Caco-2 (cell line): Measurements from ENCODE around the gene NR6A1. TPM values are rescaled to one million over a fixed set of nuclear protein-coding genes. Genes with fewer than 3 reads are reported as not detected.

Experiments
- BruUV-seq: library from RNA; stranded (reverse); fragments of 400-500 nt; replicated peaks from 2 replicates; lab custom pipeline; 2021; lab: Mats Ljungman, UMichigan
- CTCF ChIA-PET: fragments of 300-600 bp; sonication (Branson Sonifier 250); formaldehyde crosslinking; loops from one replicate; lab custom pipeline; 2022; ENCODE audit warnings: antibody characterized with exemption; lab: Charles Lee
- POLR2A ChIA-PET: fragments of 300-600 bp; sonication (Branson Sonifier 250); formaldehyde crosslinking; loops from one replicate; lab custom pipeline; 2022; ENCODE audit warnings: antibody characterized with exemption; lab: Charles Lee
- DNase-seq, 2 experiments: peaks; one replicate each; pipeline versions ENCODE4 v3.0.0 to v3.0.0-alpha.2; 2020 to 2022
- H3K27me3 ChIP-seq: replicated peaks from 2 replicates; pipeline ENCODE4 v1.6.0; 2011; ENCODE audit warnings: low read length; ENCODE audit not compliant: control insufficient read depth, insufficient read depth
- H3K36me3 ChIP-seq: 2 replicates; pipeline ENCODE4 v1.5.1; 2011; ENCODE audit warnings: low read length; ENCODE audit not compliant: control insufficient read depth, insufficient read depth
- H3K4me1 ChIP-seq: fragments of 250-450 bp; sonication (Bioruptor Pico); 2 replicates; pipeline ENCODE4 v1.5.1; 2020; ENCODE audit warnings: mild to moderate bottlenecking
- H3K4me3 ChIP-seq: 2 replicates; pipeline ENCODE4 v1.5.1; 2011; ENCODE audit warnings: low read depth, mild to moderate bottlenecking, control low read depth, low read length
- H3K9me3 ChIP-seq: fragments of 250-450 bp; sonication (Bioruptor Pico); 2 replicates; pipeline ENCODE4 v1.5.1; 2020; ENCODE audit warnings: mild to moderate bottlenecking, moderate library complexity
- H3K27ac Mint-ChIP-seq: one replicate; pipeline ENCODE4 v1.8.0; 2022; ENCODE audit warnings: mixed read lengths; ENCODE audit not compliant: unreplicated experiment
- H3K27me3 Mint-ChIP-seq: one replicate; pipeline ENCODE4 v1.8.0; 2022; ENCODE audit warnings: mixed read lengths; ENCODE audit not compliant: insufficient read depth, unreplicated experiment
- H3K36me3 Mint-ChIP-seq: one replicate; pipeline ENCODE4 v1.8.0; 2022; ENCODE audit warnings: mild to moderate bottlenecking, mixed read lengths; ENCODE audit not compliant: insufficient read depth, unreplicated experiment
- H3K4me1 Mint-ChIP-seq: one replicate; pipeline ENCODE4 v1.8.0; 2022; ENCODE audit warnings: low read depth, mixed read lengths; ENCODE audit not compliant: unreplicated experiment
- H3K4me3 Mint-ChIP-seq: one replicate; pipeline ENCODE4 v1.8.0; 2022; ENCODE audit warnings: mild to moderate bottlenecking, moderate library complexity, mixed read lengths; ENCODE audit not compliant: unreplicated experiment
- H3K9me3 Mint-ChIP-seq: one replicate; pipeline ENCODE4 v1.8.0; 2022; ENCODE audit warnings: mixed read lengths; ENCODE audit not compliant: unreplicated experiment
- CTCF ChIP-seq, 2 experiments: fragments of 200-600 bp in 1 of 2; IDR thresholded peaks; 1 replicate in 1 of 2; 2 replicates in 1 of 2; pipeline versions ENCODE4 v1.5.1 to v1.8.0; 2011 to 2022; ENCODE audit warnings: antibody characterized with exemption in 1 of 2, control low read depth in 1 of 2, inconsistent platforms in 1 of 2, low read depth in 1 of 2, low read length in 1 of 2, mild to moderate bottlenecking in 1 of 2, moderate library complexity in 1 of 2; ENCODE audit not compliant: insufficient read depth in 1 of 2, severe bottlenecking in 1 of 2, unreplicated experiment in 1 of 2
- intact Hi-C: fragments of 100-400 bp; cut with micrococcal nuclease; formaldehyde crosslinking; loops from one replicate; pipeline ENCODE4 v1.10.0; 2022; ENCODE audit not compliant: unreplicated experiment
- total RNA-seq: library from RNA; stranded (reverse); gene quantifications from 2 replicates; pipeline ENCODE4 v1.2.3, GENCODE V29; 2022

Gene NR6A1
- total RNA-seq, 1 experiment from 2014 or later = 33.6 TPM

GRCh38 chr9:124496075-124496449, 275.0 kb downstream of the NR6A1 start:
- ChIA-PET CTCF (no interaction called here), POLR2A (no interaction called here)
- Mint-ChIP-seq H3K27me3 (peaks cover 6% of the 10 kb centered on the region), H3K4me1 (no peaks in the 10 kb centered on the region), H3K36me3 (no peaks in the 10 kb centered on the region), H3K27ac (no peak overlapping the region), H3K4me3 (no peak overlapping the region), H3K9me3 (no peaks in the 10 kb centered on the region)
- no peaks in the 10 kb centered on the region for H3K27me3 ChIP-seq
- H3K4me3 ChIP-seq = no peak overlapping the region
- no peaks in the 10 kb centered on the region for H3K36me3 ChIP-seq
- intact Hi-C loops = no loop called here
- BruUV-seq = no TSS peak
- H3K4me1 ChIP-seq = no peaks in the 10 kb centered on the region
- no peaks in the 10 kb centered on the region for H3K9me3 ChIP-seq
- no peak for DNase-seq
- TF ChIP-seq CTCF (IDR thresholded peaks at IDR 0.05; ENCODE audit: insufficient read depth in 1 of 2, low read depth in 1 of 2, low read length in 1 of 2, severe bottlenecking in 1 of 2, unreplicated experiment in 1 of 2) = no peak

- H3K4me3 ChIP-seq = no peak overlapping the region
- H3K9me3 ChIP-seq = no peaks in the 10 kb centered on the region
- no peaks in the 10 kb centered on the region for H3K36me3 ChIP-seq
- POLR2A ChIA-PET = no interaction called here
- CTCF ChIA-PET = no interaction called here
- no TSS peak for BruUV-seq
- DNase-seq = no peak
- no peaks in the 10 kb centered on the region for H3K4me1 ChIP-seq
- peaks cover 8% of the 10 kb centered on the region for H3K27me3 Mint-ChIP-seq
- no peaks in the 10 kb centered on the region for H3K9me3 Mint-ChIP-seq
- H3K36me3 Mint-ChIP-seq = no peaks in the 10 kb centered on the region
- H3K27ac Mint-ChIP-seq = no peak overlapping the region
- TF ChIP-seq CTCF (IDR thresholded peaks at IDR 0.05; ENCODE audit: insufficient read depth in 1 of 2, low read depth in 1 of 2, low read length in 1 of 2, severe bottlenecking in 1 of 2, unreplicated experiment in 1 of 2) = no peak
- no peaks in the 10 kb centered on the region for H3K4me1 Mint-ChIP-seq
- H3K4me3 Mint-ChIP-seq = no peak overlapping the region
- no peaks in the 10 kb centered on the region for H3K27me3 ChIP-seq
- intact Hi-C loops = no loop called here
Measured at GRCh38 chr9:124495126-124496074, 275.7 kb downstream of the NR6A1 start.

GRCh38 chr9:124493794-124494479, 277.2 kb downstream of the NR6A1 start:
- ChIA-PET CTCF (interaction anchor here (0.5 kb wide), 1 partner anchor 350 kb away, joined by 5 read pairs; no protein-coding TSS in a partner anchor), POLR2A (no interaction called here)
- no peaks in the 10 kb centered on the region for H3K4me1 ChIP-seq
- no peaks in the 10 kb centered on the region for H3K36me3 ChIP-seq
- H3K4me3 ChIP-seq = no peak overlapping the region
- no peaks in the 10 kb centered on the region for H3K9me3 Mint-ChIP-seq
- no peak for DNase-seq
- H3K27ac Mint-ChIP-seq = no peak overlapping the region
- no peaks in the 10 kb centered on the region; the same call in 1 of the 2 replicates for H3K27me3 ChIP-seq
- no peak overlapping the region for H3K4me3 Mint-ChIP-seq
- H3K27me3 Mint-ChIP-seq = peaks cover 8% of the 10 kb centered on the region
- intact Hi-C loops = no loop called here
- no TSS peak for BruUV-seq
- no peaks in the 10 kb centered on the region for H3K4me1 Mint-ChIP-seq
- no peaks in the 10 kb centered on the region for H3K9me3 ChIP-seq
- TF ChIP-seq CTCF (IDR thresholded peaks at IDR 0.05; ENCODE audit: insufficient read depth in 1 of 2, low read depth in 1 of 2, low read length in 1 of 2, severe bottlenecking in 1 of 2, unreplicated experiment in 1 of 2) = no peak
- H3K36me3 Mint-ChIP-seq = no peaks in the 10 kb centered on the region
